ENCODE measurements around the gene FOXC2. TPM values are rescaled to one million over a fixed set of nuclear protein-coding genes. Genes with fewer than 3 reads are reported as not detected.

Gene FOXC2
- total RNA-seq, 2 experiments from 2014 or later, result not detected

- peaks cover 4% of the 10 kb centered on the region for H3K4me1 Mint-ChIP-seq (ENCODE audit: low read depth)
- no peak overlapping the region for H3K4me3 Mint-ChIP-seq
- H3K9me3 Mint-ChIP-seq, result no peaks in the 10 kb centered on the region
- intact Hi-C loops (cut with micrococcal nuclease), result no loop called here
- H3K27me3 Mint-ChIP-seq, result peaks cover 13% of the 10 kb centered on the region
- ChIA-PET POLR2A (no interaction called here), CTCF (interaction anchor here (0.9 kb wide), 1 partner anchor 26 kb away, joined by 3 read pairs; no protein-coding TSS in a partner anchor)
- TF ChIP-seq CTCF (IDR thresholded peaks at IDR 0.05), result no peak
- DNase-seq (no peak), ATAC-seq (no peak)
- no peak overlapping the region for H3K27ac Mint-ChIP-seq
- no peaks in the 10 kb centered on the region for H3K36me3 Mint-ChIP-seq (ENCODE audit: low read depth)
These were observed 24.0 kb downstream of the FOXC2 start for GRCh38 chr16:86590501-86591144.

DNA sequence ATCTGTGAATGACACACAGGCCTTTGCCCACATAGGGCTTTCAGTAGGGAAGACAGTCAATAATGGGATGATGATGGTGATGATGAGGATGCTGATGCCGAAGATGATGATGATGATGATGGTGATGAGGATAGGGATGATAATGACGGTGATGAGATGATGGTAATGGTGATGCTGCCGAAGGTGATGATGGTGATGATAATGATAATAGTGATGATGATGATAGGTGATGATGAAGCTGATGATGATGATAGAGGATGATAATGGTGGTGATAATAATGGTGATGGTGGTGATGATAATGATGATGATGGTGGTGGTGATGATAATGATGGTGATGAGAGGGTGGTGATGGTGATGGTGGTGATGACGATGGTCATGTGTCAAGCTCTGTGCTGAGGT is 24.6 kb downstream of the FOXC2 start:
- ATAC-seq, result no peak
- H3K9me3 Mint-ChIP-seq, result no peaks in the 10 kb centered on the region
- H3K27ac Mint-ChIP-seq, result no peak overlapping the region
- H3K4me1 Mint-ChIP-seq (ENCODE audit: low read depth), result peaks cover 4% of the 10 kb centered on the region
- no peak for DNase-seq
- TF ChIP-seq CTCF (IDR thresholded peaks at IDR 0.05), result no peak
- intact Hi-C loops (cut with micrococcal nuclease), result no loop called here
- ChIA-PET POLR2A (no interaction called here), CTCF (interaction anchor here (0.9 kb wide), 1 partner anchor 27 kb away, joined by 3 read pairs; no protein-coding TSS in a partner anchor)
- H3K4me3 Mint-ChIP-seq, result no peak overlapping the region
- peaks cover 13% of the 10 kb centered on the region for H3K27me3 Mint-ChIP-seq
- H3K36me3 Mint-ChIP-seq (ENCODE audit: low read depth), result no peaks in the 10 kb centered on the region

DNA sequence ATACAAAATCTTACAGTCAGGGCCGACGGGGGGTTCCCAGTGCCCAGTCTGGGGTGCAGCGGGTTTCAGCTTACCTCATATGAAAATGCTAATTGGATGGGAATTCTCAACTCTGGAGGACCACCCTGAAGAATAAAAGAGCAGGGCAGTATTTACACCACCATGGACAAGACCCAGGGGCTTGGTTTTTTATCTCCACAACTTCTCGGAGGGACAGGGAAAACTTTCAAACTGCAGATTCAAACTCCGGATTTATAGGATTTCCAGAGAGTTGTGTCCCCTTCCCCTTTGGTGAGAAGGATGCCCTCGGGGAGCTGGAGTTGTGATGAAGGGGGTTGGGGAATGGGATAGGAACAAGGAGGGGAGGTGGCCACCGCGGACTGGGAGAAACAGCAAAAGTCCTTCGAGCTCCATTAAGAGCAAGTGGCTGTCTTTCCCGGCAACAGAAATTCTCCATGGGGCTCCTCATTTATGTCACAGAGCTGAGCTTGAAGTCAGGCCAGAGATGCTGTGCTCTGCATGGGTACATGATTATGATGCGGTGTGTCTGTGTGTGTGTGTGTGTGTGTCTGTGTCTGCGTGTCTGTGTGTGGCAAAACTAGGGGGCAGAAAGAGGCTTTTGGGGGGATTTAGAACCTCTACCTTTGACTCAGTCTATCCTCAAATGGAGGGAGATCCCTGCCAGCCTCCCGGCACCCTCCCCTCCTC is 27.4 kb downstream of the FOXC2 start:
- peaks cover 23% of the 10 kb centered on the region for H3K27me3 Mint-ChIP-seq
- intact Hi-C loops (cut with micrococcal nuclease), result no loop called here
- POLR2A ChIA-PET, result no interaction called here
- no peak for TF ChIP-seq CTCF (IDR thresholded peaks at IDR 0.05)
- no peak for DNase-seq
- H3K27ac Mint-ChIP-seq, result no peak overlapping the region
- H3K9me3 Mint-ChIP-seq, result no peaks in the 10 kb centered on the region
- CTCF ChIA-PET, result no interaction called here
- no peaks in the 10 kb centered on the region for H3K36me3 Mint-ChIP-seq (ENCODE audit: low read depth)
- ATAC-seq, result no peak
- no peak overlapping the region for H3K4me3 Mint-ChIP-seq
- H3K4me1 Mint-ChIP-seq (ENCODE audit: low read depth), result peaks cover 4% of the 10 kb centered on the region

DNA sequence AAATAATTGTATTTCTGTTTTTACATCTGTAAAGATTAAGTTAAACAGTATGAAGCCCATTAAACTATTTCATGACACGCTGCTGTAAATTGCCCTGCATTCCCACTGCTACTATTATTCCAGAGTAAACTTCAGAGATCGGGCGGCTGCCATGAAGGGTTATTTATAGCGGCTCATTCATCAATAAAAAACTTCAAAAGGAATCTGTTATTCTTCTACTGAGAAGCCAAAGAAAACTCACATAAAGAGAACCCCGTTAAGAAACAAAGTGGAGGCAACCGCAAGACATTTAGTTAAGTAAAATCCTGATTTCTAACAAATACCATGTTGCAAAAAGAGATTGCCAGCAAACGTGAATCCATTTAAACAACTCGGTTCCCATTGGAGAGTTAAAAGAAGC is 28.1 kb downstream of the FOXC2 start:
- H3K27me3 Mint-ChIP-seq, result peaks cover 23% of the 10 kb centered on the region
- ATAC-seq (no peak), DNase-seq (no peak)
- ChIA-PET POLR2A (no interaction called here), CTCF (no interaction called here)
- peaks cover 4% of the 10 kb centered on the region for H3K4me1 Mint-ChIP-seq (ENCODE audit: low read depth)
- intact Hi-C loops (cut with micrococcal nuclease), result no loop called here
- H3K27ac Mint-ChIP-seq, result no peak overlapping the region
- no peak for TF ChIP-seq CTCF (IDR thresholded peaks at IDR 0.05)
- no peak overlapping the region for H3K4me3 Mint-ChIP-seq
- no peaks in the 10 kb centered on the region for H3K36me3 Mint-ChIP-seq (ENCODE audit: low read depth)
- no peaks in the 10 kb centered on the region for H3K9me3 Mint-ChIP-seq

GRCh38 chr16:86595983-86596605 is 29.5 kb downstream of the FOXC2 start:
- ATAC-seq (no peak), DNase-seq (no peak)
- intact Hi-C loops (cut with micrococcal nuclease), result no loop called here
- H3K27me3 Mint-ChIP-seq, result peaks cover 21% of the 10 kb centered on the region
- ChIA-PET CTCF (no interaction called here), POLR2A (no interaction called here)
- H3K4me1 Mint-ChIP-seq (ENCODE audit: low read depth), result peaks cover 4% of the 10 kb centered on the region
- H3K9me3 Mint-ChIP-seq, result no peaks in the 10 kb centered on the region
- no peak overlapping the region for H3K27ac Mint-ChIP-seq
- H3K4me3 Mint-ChIP-seq, result no peak overlapping the region
- H3K36me3 Mint-ChIP-seq (ENCODE audit: low read depth), result no peaks in the 10 kb centered on the region
- no peak for TF ChIP-seq CTCF (IDR thresholded peaks at IDR 0.05)
